ENCODE data around the gene SUPT3H. TPM values are rescaled to one million over a fixed set of nuclear protein-coding genes. Genes with fewer than 3 reads are reported as not detected.

The SUPT3H gene
- total and polyA plus RNA-seq, 2 of the 13 experiments (the other 11 are each of a cell fraction or from before 2014, with no cell fraction given): 11.9 to 36.1 TPM

DNA sequence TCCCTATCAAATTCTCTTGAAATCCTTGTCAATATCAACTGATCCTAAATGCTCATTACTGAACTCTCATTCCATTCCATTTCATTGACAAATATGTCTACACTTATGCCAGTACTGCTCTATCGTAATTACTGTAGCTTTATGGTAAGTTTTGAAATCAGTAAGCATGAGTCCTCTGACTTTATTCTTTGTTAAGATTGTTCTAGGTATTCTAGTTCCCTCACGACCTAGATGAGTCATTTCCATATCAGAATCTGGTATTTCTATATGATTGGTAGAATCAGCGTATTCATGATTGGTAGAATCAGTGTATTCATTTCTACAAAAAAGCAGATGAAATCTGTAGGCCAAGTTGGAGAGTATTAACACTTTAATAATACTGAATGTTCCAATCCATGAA lies 368.2 kb downstream of the SUPT3H start:
- no TSS peak for BruUV-seq (replicated peaks)
- Histone ChIP-seq H3K27ac (ENCODE audit: extremely low read length, insufficient read depth, low read length) (no peak overlapping the region), H3K4me1 (ENCODE audit: insufficient read depth, low read length) (no peaks in the 10 kb centered on the region), H2AFZ (ENCODE audit: low read length) (no peak overlapping the region), H3K36me3 (replicated peaks in 1 of 2; ENCODE audit: control insufficient read depth in 1 of 2, insufficient read depth in 2 of 2, low read length in 2 of 2) (peaks cover 0 to 5% of the 10 kb centered on the region in 2 experiments; a peak in 3 of 5 replicates), H3K79me2 (ENCODE audit: insufficient read depth, low read length) (no peaks in the 10 kb centered on the region), H3K27me3 (ENCODE audit: control insufficient read depth in 1 of 2, insufficient read depth in 2 of 2, low read length in 2 of 2) (no peaks in the 10 kb centered on the region), H3K4me3 (replicated peaks in 1 of 3; ENCODE audit: insufficient read depth in 1 of 3, low read depth in 2 of 3, low read length in 3 of 3) (no peak overlapping the region), H3K4me2 (ENCODE audit: low read depth, low read length) (no peak overlapping the region), H3K9ac (ENCODE audit: insufficient read depth, low read depth, low read length) (no peak overlapping the region), H4K20me1 (ENCODE audit: insufficient read depth, low read length) (no peaks in the 10 kb centered on the region), H3K9me3 (ENCODE audit: low read length) (no peaks in the 10 kb centered on the region)
- TF ChIP-seq RAD21 (CRISPR knock-in tag; IDR thresholded peaks at IDR 0.05) (no peak), ZNF674 (CRISPR knock-in tag; IDR thresholded peaks at IDR 0.05; ENCODE audit: low read depth) (no peak), ZNF34 (CRISPR knock-in tag; IDR thresholded peaks at IDR 0.05; ENCODE audit: borderline replicate concordance) (no peak), SOX13 (IDR thresholded peaks at IDR 0.05) (no peak), SOX13 (CRISPR knock-in tag; conservative IDR thresholded peaks at IDR 0.05 in 1 of 2, IDR thresholded peaks at IDR 0.05 in 1 of 2) (no peak), TEAD2 (CRISPR knock-in tag; IDR thresholded peaks at IDR 0.05) (no peak), ZNF3 (CRISPR knock-in tag; IDR thresholded peaks at IDR 0.05) (no peak), ZNF335 (CRISPR knock-in tag; IDR thresholded peaks at IDR 0.05) (no peak), NPAS2 (CRISPR knock-in tag; IDR thresholded peaks at IDR 0.05; ENCODE audit: borderline replicate concordance) (no peak), ATAD3A (CRISPR knock-in tag; IDR thresholded peaks at IDR 0.05) (no peak), NCOA1 (CRISPR knock-in tag; IDR thresholded peaks at IDR 0.05) (no peak)
- TF ChIP-seq, protein P1, sequence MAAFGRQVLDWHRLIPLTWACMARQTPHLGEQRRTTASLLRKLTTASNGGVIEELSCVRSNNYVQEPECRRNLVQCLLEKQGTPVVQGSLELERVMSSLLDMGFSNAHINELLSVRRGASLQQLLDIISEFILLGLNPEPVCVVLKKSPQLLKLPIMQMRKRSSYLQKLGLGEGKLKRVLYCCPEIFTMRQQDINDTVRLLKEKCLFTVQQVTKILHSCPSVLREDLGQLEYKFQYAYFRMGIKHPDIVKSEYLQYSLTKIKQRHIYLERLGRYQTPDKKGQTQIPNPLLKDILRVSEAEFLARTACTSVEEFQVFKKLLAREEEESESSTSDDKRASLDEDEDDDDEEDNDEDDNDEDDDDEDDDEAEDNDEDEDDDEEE (CRISPR knock-in tag; IDR thresholded peaks at IDR 0.05): no peak
- TF ChIP-seq, protein P2, sequence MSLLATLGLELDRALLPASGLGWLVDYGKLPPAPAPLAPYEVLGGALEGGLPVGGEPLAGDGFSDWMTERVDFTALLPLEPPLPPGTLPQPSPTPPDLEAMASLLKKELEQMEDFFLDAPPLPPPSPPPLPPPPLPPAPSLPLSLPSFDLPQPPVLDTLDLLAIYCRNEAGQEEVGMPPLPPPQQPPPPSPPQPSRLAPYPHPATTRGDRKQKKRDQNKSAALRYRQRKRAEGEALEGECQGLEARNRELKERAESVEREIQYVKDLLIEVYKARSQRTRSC (CRISPR knock-in tag; IDR thresholded peaks at IDR 0.05; ENCODE audit: low read depth): no peak
- no peak for ATAC-seq
- intact Hi-C loops (cut with micrococcal nuclease; ENCODE audit: unreplicated experiment): no loop called here
- ChIA-PET POLR2A (no interaction called here), CTCF (ENCODE audit: low intra/inter-chr PET ratio, low total read pairs) (no interaction called here)
- WGBS (ENCODE audit: low lambda C conversion rate): 92% methylated on average over 3 of the region's 3 CpGs
- DNase-seq (ENCODE audit: low spot score): no peak
- in situ Hi-C loops (cut with HindIII; ENCODE audit: extremely low pct_ligation_motif_present, low pct_unique_long_range_greater_than_20kb): no loop called here
- FAIRE-seq: no peak

All from HepG2 (cell line).